GM19240 (cell line): Measurements from ENCODE around the gene FYB2.

Experiments used
- DNase-seq: peaks from one replicate; pipeline ENCODE4 v3.0.0; 2011; ENCODE audit warnings: low spot score; ENCODE audit not compliant: insufficient read length

FYB2 gene

DNA sequence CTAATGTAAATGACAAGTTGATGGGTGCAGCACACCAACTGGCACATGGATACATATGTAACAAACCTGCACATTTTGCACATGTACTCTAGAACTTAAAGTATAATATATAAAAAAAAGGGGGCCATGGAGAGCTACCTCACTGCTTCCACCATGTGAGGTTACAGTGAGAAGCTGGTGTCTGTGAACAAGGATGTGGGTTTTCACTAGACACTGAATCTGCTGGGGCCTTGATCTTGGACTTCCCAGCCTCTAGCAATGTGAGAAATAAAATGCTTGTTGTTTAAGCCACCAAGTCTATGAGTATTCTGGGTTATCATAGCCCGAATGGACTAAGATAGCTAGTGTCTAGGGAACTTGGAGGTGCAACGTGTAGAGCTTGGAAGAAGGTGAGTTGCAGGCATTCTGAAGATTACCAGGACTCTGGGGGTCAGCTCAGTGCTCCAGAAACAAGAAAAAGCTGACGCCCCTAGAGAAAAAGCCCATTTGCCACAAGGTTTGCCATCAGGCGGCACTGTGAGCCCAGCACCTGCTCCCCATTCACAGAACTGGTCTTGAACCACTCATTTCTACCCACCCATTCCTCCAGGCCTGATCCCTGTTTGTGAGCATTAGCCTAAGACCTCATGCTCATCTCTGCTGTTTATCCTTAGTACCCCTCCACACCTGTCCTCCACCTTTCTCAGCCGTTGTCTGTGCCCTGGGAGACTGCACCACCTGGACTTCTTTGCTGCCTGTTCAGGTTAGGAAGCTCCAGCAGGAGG is 15.1 kb upstream of the FYB2 start:
- DNase-seq, result no peak

DNA sequence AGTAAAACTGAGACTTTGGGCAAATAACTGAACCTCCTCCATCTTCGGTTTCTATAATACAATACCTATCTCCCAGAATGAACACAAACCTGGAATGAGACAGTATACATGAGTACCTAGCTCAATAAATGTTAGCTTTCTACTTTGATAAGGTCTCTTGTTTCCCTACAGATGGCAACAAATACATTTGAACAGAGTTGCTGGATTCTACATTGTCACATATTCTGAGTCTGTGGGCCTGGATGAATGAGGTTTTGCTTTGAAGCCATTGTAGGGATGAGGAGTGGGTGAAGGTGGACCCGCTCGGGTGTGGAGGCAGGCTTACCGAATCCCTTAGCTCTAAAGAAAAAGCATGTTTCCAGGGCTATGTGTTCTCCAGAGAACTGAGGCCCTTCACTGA is 13.9 kb upstream of the FYB2 start:
- DNase-seq, result no peak

DNA sequence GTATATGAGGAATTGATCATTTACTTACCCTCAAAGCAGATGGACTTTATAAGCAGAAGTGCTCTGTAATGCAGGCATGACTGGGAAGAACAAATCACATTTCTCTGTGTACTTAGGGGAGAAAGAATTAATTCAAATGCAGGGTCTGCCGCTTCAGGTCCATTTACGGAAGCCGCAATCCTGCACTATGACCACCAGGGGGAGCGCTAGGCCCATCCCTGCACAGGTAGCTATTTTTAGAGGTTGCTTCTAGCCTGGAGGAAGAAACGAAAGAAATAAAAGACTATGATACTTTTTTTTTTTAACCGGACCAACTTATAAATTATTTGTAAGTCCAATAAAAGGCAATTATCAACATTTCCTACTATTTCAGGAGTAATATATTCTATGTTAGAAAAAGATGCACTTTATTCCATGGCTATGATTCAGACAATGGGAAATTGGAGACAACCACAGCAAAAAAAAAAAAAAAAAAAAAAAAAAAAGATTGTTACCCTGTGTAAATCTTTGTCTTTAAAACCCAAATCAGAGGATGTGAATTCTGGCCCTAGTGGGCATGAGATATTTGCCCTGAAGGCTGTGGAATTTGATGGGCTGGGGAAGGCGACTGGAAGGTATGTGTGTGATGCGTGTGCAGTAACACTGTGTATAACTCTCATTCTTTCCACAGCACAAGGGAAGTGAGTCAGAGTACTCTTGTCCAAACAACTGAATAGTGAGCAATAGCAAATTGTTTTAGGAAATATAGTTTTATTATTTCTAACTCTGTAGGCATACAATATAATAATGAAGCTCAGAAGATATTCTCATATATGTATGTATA is 12.9 kb upstream of the FYB2 start:
- DNase-seq, result peak; percentile 10

DNA sequence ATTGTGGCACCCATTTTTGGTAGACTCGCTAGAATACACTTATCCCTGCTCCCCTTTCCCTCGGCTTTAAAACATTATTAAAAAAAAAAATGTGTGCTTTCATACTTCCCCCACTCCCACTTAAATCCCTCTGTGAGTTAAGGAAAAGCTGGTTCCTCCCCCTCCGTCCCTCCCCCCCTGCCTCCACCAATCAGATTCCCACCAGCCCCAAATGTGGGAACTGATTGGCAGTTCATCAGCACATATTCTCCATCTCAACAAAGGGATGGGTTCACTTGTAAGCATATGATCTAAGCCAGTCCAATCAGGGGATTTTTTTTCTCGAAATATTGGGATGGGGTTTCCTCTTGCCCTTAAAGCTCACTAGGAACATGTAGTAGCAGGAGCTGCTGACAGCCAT is 10.8 kb upstream of the FYB2 start:
- no peak for DNase-seq

DNA sequence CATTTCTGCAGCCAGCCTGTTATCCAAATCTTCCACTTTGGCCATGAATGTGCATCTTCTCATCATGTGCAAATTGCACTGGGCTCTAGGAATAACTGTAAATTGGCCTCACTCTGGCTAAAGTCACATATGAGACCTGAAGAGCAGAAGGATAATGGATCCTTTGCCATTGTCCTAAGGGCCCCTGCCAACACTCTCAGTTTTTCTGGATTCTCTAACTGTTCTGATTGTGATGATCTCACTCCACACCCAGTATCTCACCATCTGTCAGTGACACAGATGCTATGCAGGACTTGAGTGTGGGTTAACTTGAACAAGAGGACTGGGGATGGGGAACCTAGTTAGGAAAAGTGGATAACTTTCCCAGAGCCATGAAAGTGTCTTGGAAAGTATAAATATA is 8.5 kb upstream of the FYB2 start:
- DNase-seq, result no peak

DNA sequence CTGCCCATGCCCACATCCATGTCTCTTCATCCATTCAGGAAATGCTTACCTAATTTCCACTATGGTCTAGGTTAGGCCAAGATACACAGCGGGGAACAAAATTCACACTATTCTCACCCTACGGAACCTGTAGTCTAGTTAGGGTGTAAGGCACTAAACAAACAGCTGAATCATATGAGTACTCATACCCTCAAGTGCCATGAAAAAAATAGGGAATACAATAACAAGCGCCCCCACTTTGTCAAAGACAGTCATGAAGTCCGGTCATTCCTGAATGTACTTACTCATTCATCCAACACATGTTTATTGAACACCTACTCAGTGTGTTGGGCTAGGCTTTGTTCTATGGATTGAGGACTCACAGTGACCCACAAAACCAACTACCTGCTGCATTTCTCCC is 6.2 kb upstream of the FYB2 start:
- no peak for DNase-seq

DNA sequence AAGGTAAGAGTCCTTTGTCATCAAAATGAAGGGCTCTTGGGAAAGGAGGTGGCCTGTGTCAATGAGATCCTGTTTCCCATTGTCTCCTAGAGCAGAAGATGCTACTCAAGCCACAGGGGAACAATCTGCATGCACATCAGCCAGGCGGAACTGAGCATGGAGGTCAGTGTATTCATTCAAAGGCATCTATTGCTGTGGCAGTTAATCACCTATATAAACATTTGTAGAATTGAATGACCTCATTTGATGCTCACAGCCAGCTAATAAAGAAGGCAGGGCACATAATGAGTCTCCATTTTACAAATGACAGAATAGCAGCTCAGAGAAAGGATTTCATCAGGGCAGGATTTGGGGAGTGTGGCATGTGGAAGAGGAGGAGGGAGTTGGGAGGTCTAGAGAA is 5.7 kb upstream of the FYB2 start:
- no peak for DNase-seq

DNA sequence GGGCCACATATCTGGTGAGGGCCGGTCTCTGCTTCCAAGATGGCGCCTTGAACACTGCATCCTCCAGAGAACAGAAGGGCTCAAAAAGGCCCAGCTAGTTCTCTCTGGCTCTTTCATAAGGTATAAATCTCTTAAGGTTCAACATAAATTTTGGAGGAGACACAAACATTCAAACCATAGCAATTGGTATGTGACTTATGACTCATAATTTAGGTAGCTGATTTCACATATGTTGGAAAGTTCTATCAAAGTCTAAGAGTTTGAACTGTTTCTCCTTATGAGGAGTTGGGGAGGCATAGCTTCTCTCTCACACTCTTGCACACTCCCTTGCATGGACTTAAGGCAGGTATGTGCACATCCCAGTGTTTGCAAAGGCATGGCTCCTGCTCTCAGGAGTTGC is 5.1 kb upstream of the FYB2 start:
- DNase-seq, result no peak

DNA sequence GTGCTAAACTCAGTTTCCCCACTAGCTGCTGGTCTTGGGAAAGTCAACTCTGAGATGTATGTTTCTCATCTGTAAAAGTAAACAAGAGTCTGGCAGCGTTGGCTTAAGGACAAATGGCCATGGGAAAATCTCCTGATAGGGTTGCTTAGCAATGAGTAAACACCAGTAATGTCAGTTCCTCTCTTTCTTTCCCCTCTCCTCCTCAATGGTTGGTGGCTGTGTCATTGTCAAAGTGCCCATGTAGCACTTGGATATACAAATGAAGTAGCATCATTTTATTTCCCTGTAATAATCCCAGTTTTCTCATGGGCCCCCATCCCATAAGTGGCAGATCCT is 2.2 kb upstream of the FYB2 start:
- no peak for DNase-seq

DNA sequence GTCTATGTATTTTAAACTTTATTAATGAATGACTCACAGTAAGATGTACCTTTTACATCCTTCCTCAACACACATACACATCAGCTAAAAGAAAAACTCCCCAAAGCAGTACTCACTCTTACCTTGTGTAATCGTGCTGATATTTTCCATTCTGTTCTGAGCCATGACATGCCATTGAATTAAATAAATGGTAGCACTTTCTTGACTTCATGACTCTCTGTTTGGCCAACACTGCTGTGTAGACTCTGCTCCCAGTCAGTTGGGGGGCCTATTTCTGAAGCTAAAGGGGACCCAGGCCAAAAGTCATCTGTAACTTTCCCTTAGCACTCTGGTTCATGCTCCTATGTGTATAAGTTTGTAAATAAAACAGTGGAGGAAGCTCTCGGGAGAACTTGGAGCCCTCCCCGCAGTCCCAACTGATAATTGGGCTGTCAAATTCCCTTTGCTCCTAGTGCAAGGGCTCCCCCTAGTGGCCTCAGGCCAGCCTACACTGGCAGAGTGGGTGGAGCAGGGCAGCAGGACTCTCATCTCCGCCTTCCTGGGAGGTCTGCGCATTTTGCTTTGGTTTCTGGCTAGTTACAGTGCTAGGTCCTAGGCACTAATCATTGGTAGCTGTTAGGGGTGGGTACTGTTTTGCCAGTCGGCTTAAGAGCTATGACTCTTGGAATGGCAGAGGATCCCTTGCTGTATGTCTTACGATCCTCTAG is 1.7 kb upstream of the FYB2 start:
- peak; percentile 57 for DNase-seq

DNA sequence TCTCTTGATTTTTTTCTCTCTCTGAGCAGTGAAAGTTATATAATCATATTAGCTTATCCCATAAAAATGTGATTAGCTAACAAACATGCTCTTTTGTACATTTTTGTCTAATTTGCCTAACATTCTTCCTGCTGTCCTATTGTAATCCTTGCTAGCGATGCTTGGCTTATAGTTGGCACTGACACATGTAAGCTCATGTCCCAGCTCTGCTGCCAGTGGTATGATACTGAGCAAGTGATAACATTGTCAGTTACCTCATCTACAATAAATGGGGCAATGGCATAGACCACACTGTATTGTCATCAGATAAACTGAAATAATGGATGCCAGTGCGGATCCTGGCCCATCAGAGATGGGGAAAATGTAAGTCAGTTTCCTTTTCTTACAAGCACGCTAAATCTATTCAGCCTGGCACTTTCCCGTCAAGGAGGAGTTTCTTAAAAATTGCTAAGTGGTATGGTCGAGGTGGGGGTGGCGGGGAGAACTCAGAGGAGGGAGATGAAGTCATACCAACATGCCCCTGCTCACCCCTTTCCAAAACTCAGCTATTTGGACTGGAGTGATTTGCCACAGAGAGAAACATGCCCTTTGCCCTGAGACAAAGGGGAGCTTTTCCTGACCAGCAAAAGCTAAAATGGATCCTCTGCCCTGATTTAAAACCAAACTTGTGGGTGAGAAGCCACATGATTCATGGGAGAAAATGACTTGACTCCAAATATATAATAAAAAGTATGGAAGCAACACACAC is 1.3 kb downstream of the FYB2 start:
- DNase-seq, result no peak

DNA sequence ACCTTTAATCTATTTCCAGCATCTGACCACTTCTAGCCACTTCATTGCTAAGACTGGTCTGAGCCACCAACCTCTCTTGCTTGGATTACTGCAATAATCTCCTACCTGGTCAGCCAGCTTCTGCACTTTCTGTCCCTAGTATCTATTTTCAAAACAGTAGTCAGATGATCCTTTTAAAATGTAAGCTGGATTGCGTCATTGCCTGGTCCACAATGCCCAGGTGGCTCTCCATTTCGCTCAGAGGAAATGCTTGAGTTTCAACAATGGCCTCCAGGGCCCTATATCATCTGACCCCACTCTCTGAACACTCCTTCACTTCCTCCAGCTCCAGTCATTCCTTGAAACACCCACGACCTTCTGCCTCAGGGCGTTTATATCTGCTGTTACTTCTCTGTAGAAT is 2.3 kb downstream of the FYB2 start:
- no peak for DNase-seq

DNA sequence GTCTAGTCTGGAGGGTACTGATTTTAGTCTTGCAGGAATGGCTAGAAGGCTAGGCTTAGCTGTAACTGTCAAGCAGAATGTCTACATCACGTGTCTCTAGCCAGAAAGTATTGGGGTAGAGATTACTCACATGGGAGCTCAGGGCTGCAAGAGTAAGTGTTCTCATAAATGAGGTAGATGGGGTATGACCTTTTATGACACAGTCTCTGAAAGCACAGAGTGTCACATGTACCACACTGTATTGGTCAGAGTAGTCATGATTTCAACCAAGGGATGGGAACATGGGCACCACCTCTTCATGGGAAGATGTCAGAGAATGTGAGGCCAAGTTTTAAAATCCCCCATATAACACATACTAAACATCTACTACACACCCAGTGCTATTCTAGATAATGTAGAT is 2.9 kb downstream of the FYB2 start:
- DNase-seq, result no peak

DNA sequence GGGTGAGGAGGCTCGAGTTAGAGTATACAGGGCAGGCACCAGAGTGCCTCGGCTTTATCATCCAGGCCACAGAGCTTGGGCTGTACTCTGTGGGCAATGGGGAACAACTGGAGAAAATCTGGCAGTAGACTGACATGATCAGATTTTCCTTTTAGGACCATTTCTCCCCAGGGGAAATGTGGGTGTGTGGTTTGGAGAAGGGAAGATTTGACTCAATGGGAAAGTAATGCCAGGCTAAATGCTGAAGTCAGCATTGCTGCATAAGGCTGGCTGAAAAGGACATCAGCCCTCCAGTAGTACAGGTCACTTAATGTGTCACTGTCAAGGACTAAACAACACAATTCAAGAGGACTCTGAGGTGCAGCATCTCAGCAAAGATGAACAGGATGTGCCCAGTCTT is 5.0 kb downstream of the FYB2 start:
- DNase-seq, result no peak

DNA sequence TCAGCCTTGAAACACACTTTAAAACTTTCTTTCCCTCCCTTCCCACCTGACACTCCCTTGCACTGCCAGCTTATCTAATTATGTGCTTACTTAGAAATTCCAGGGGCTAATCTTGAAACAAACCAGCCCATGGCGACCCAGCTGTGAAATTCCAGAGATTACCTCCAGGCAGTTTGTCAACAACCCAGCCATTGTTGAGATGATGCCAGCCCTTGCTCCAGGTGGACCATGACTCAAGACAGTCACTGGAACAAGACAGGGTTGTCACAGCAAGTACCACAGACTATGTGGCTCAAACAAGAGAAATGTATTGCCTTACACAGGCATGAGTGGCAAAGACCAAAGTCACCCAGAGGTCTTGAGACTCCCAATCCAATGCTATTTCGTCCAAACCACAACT is 7.9 kb downstream of the FYB2 start:
- DNase-seq, result no peak

DNA sequence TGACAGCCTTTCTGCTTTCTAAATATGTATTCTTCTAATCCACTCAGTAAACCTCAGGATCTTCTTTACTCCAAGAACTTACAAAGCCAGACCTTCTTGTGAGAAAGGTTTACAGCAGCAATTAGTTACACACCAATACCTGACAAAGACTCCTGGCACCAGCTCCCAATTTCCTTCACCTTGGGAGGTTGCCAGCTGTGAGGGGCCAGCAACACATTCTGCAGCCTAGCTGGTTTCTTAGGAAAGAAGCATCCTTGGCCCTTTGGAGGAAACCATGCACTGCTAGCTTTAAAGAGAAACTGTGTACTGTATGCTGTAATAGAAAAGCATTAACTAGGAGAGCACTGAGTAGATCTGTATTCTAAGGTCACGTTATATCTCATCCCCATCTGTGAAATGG is 10.8 kb downstream of the FYB2 start:
- DNase-seq, result no peak

DNA sequence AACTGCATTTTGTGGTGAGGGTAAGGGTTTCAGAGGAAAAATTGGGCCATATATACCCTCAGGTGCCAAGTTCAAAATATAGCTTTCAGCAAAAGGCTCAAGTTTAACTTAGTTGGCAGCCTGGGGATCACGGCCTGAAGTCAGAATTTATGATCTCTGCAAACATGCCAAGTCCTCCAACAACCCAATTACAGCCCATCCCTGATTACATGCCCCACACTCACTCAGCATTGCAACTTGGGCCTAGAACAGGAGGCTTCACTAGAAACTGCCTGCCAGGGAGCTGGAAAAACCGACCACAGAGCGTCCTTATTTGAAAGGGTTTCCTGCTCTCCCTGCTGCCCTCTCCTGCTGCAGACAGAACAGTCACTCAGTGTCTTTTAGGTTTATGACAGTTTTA is 12.4 kb downstream of the FYB2 start:
- no peak for DNase-seq

DNA sequence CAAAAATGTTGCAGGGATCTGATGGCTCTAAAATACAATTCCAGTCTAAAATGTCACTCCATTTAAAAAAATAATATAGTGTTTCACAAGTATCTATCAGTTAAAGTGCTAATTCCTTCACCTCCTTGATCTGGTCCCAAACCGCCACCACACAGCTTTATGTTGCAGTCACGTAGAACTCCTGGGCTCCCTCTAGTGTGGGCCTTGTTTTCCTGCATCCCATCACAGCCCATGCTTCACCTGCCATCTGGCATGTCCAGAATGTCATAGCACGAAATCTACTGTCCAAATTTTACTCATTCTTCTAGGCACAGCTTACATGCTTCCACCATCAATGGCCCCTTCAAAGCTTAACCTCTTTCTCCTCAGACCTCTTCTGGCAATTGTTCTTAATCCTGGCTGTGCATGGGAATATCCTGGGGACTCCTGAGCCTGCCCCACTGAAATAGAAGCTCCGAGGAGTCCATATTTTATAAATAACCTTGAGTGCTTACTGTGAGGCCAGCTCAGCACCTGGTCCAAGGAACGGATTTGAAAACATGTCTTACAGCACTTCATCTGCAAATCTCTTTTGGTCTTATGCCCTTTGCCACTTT is 15.5 kb downstream of the FYB2 start:
- DNase-seq, result peak; percentile 8

DNA sequence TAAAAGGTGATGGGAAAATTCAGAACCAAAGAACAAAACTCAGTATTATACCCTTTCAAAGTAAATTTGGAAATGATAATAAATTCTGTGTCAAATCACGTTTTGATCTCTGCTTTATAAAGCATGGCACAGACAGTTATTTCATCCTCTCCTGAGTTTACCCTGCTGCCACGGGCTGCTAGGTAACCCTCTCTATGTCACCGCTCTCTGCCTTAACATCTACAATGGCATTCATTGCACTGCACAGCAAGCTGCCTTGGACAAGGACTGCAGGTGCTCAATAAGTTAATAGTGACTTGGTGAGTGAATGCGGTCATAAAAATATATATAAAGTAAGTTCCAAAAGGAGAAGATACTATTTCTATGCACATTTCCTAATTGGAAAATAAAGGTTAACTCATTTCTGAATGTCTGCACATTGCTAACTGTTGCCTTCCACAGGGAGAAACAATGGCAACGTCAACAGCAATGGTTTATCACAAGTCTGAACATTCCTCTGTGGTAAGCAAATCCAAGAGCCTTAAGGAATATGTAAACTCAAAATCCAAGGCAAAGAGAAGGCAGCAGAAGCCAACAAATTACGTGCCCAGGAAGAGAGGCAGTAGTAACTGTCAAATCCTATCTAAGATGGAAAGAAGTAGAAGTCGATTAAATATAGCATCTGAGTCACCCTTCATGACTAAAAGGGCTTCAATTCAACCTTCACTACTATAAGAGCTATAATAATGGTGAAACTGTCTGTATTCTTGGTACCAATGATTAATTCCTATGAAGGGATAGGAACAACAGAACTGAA is 19.4 kb downstream of the FYB2 start:
- DNase-seq, result no peak

DNA sequence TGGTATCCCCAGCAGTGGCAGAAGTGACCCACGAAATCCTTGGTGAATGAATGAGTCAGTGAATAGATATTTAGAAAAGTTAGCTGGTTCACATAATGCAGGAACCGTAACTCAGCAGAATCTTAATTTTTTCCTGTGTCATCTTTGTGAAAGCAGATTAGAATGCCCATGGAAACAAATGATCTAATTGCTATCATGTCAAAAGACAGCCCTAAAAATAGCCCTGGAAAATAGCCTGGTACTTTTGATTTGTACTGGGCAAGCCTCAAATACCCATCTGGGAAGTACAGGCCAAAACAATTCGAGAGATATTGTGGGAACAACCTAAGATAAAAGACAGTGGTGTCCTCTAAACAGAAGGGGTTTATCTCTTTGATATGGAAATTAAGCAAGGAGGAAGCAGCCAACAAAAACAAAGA is 21.1 kb downstream of the FYB2 start:
- DNase-seq, result no peak
